ENCODE results near the gene PPP1R3D.

DNA sequence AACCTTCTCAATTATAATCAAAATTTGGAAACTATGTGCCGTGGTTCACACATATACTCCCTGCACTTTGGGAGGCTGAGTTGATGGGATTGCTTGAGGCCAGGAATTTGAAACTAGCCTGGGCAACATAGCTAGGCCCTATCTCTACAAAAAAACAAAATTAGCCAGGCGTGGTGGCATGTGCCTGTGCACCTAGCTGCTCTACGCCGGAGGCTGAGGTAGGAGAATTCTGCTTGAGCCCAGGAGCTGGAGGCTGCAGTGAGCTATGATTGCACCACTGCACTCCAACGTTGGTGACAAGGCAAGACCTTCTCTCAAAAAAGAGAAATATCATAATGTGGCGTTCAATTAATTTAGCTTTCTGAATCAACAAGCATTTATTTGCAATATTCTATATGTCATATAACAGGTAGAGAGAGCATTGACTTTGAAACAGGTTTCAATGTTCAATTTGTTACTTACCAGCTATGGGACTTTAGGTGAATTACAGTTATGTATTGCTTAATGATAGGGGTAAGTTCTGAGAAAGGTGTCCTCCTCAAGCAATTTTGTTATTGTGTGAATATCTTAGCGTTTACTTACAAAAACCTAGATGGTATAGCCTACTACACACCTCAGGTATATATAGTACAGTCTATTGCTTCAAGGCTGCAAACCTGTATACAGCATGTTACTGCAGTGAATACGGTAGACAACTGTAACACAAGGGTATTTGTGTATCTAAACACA, 4.5 kb downstream of the PPP1R3D start:
- TF ChIP-seq SPEN (CRISPR knock-in tag; IDR thresholded peaks at IDR 0.05; ENCODE audit: low read depth) (no peak), SRF (IDR thresholded peaks at IDR 0.05; ENCODE audit: low read depth, low read length) (no peak), CTCF (CRISPR knock-in tag; IDR thresholded peaks at IDR 0.05) (no peak), ZBTB7B (CRISPR knock-in tag; IDR thresholded peaks at IDR 0.05) (no peak), ESRRA (CRISPR knock-in tag; IDR thresholded peaks at IDR 0.05; ENCODE audit: low read depth) (no peak), CREM (IDR thresholded peaks at IDR 0.05) (no peak), CREM (CRISPR knock-in tag; IDR thresholded peaks at IDR 0.05) (no peak)
- TF ChIP-seq, protein P1, sequence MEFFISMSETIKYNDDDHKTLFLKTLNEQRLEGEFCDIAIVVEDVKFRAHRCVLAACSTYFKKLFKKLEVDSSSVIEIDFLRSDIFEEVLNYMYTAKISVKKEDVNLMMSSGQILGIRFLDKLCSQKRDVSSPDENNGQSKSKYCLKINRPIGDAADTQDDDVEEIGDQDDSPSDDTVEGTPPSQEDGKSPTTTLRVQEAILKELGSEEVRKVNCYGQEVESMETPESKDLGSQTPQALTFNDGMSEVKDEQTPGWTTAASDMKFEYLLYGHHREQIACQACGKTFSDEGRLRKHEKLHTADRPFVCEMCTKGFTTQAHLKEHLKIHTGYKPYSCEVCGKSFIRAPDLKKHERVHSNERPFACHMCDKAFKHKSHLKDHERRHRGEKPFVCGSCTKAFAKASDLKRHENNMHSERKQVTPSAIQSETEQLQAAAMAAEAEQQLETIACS (CRISPR knock-in tag; IDR thresholded peaks at IDR 0.05) = no peak

All from HepG2 (cell line).